Measurements from ENCODE around the gene MYO5B. TPM values are rescaled to one million over a fixed set of nuclear protein-coding genes. Genes with fewer than 3 reads are reported as not detected.

The MYO5B gene
- polyA plus RNA-seq, 1 donor (not counting 4 experiments of a cell fraction or from before 2014, with no cell fraction given): 6.8 TPM

DNA sequence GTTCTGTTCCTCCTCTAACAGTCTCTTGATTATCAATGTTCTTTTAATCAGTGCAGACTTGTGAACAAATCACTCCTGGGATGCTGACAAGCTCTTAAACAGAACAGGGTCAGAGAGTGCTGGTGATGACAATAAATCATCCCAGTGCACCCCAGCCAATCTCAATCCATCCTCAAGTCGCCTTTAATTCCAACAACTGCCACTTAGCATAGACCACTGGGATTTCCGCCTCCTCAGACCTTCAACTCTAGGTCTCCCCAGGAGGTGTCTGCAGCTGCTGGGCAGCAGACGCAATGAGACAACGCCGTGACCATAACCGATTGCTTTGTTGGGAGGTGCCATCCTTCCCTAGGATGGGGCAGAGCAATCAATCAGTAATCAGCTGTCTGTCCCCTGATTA is 197.4 kb downstream of the MYO5B start:
- no peaks in the 10 kb centered on the region for H3K36me3 ChIP-seq (ENCODE audit: control insufficient read depth in 2 of 2, extremely low read depth in 1 of 2, insufficient read depth in 2 of 2, low read length in 2 of 2)
- TF ChIP-seq, protein P1, sequence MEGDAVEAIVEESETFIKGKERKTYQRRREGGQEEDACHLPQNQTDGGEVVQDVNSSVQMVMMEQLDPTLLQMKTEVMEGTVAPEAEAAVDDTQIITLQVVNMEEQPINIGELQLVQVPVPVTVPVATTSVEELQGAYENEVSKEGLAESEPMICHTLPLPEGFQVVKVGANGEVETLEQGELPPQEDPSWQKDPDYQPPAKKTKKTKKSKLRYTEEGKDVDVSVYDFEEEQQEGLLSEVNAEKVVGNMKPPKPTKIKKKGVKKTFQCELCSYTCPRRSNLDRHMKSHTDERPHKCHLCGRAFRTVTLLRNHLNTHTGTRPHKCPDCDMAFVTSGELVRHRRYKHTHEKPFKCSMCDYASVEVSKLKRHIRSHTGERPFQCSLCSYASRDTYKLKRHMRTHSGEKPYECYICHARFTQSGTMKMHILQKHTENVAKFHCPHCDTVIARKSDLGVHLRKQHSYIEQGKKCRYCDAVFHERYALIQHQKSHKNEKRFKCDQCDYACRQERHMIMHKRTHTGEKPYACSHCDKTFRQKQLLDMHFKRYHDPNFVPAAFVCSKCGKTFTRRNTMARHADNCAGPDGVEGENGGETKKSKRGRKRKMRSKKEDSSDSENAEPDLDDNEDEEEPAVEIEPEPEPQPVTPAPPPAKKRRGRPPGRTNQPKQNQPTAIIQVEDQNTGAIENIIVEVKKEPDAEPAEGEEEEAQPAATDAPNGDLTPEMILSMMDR (optimal IDR thresholded peaks at IDR 0.05 in 1 of 3, IDR thresholded peaks at IDR 0.05 in 1 of 3, conservative IDR thresholded peaks at IDR 0.05 in 1 of 3; ENCODE audit: extremely low read depth in 1 of 3, insufficient read depth in 2 of 3, low read length in 3 of 3): no peak
- TF ChIP-seq EZH2 (IDR thresholded peaks at IDR 0.05; ENCODE audit: low read length): no peak
- DNase-seq (ENCODE audit: low read depth, low spot score): no peak
- no peaks in the 10 kb centered on the region for H3K79me2 ChIP-seq (ENCODE audit: control insufficient read depth, insufficient read depth, low read length)
- no peak overlapping the region for H3K4me2 ChIP-seq (ENCODE audit: control insufficient read depth, extremely low read depth, insufficient read depth, low read depth, low read length)
- H3K9me1 ChIP-seq (ENCODE audit: control insufficient read depth, extremely low read depth, insufficient read depth, low read length): no peaks in the 10 kb centered on the region
- FAIRE-seq: no peak
- no peaks in the 10 kb centered on the region for H3K9me3 ChIP-seq (ENCODE audit: control insufficient read depth, low read depth, low read length)
- no peaks in the 10 kb centered on the region for H3K4me1 ChIP-seq (ENCODE audit: control insufficient read depth, extremely low read depth, insufficient read depth, low read length)
- H3K27ac ChIP-seq (ENCODE audit: control insufficient read depth, insufficient read depth, low read length): no peak overlapping the region
- no peak overlapping the region for H2AFZ ChIP-seq (ENCODE audit: control insufficient read depth, low read length)
- no peak overlapping the region for H3K9ac ChIP-seq (ENCODE audit: control insufficient read depth, extremely low read depth, insufficient read depth, low read length)
- H3K4me3 ChIP-seq (ENCODE audit: control insufficient read depth in 2 of 3, extremely low read depth in 1 of 3, insufficient read depth in 2 of 3, low read depth in 1 of 3, low read length in 3 of 3): no peak overlapping the region
- dilution Hi-C loops (cut with MboI; ENCODE audit: extremely low pct_ligation_motif_present, low sequenced_read_pairs): no loop called here
- no peaks in the 10 kb centered on the region for H3K27me3 ChIP-seq (ENCODE audit: control insufficient read depth, extremely low read depth, insufficient read depth, low read length)
- no peaks in the 10 kb centered on the region for H4K20me1 ChIP-seq (ENCODE audit: control insufficient read depth, extremely low read depth, insufficient read depth, low read length)

- no peaks in the 10 kb centered on the region for H3K9me1 ChIP-seq (ENCODE audit: control insufficient read depth, extremely low read depth, insufficient read depth, low read length)
- no peak overlapping the region for H2AFZ ChIP-seq (ENCODE audit: control insufficient read depth, low read length)
- no peaks in the 10 kb centered on the region for H3K9me3 ChIP-seq (ENCODE audit: control insufficient read depth, low read depth, low read length)
- no peaks in the 10 kb centered on the region for H3K4me1 ChIP-seq (ENCODE audit: control insufficient read depth, extremely low read depth, insufficient read depth, low read length)
- no peak for DNase-seq (ENCODE audit: low read depth, low spot score)
- H4K20me1 ChIP-seq (ENCODE audit: control insufficient read depth, extremely low read depth, insufficient read depth, low read length): no peaks in the 10 kb centered on the region
- H3K36me3 ChIP-seq (ENCODE audit: control insufficient read depth in 2 of 2, extremely low read depth in 1 of 2, insufficient read depth in 2 of 2, low read length in 2 of 2): no peaks in the 10 kb centered on the region
- no peaks in the 10 kb centered on the region for H3K27me3 ChIP-seq (ENCODE audit: control insufficient read depth, extremely low read depth, insufficient read depth, low read length)
- no peak overlapping the region for H3K27ac ChIP-seq (ENCODE audit: control insufficient read depth, insufficient read depth, low read length)
- dilution Hi-C loops (cut with MboI; ENCODE audit: extremely low pct_ligation_motif_present, low sequenced_read_pairs): no loop called here
- H3K9ac ChIP-seq (ENCODE audit: control insufficient read depth, extremely low read depth, insufficient read depth, low read length): no peak overlapping the region
- H3K4me3 ChIP-seq (ENCODE audit: control insufficient read depth in 2 of 3, extremely low read depth in 1 of 3, insufficient read depth in 2 of 3, low read depth in 1 of 3, low read length in 3 of 3): no peak overlapping the region
- no peaks in the 10 kb centered on the region for H3K79me2 ChIP-seq (ENCODE audit: control insufficient read depth, insufficient read depth, low read length)
- H3K4me2 ChIP-seq (ENCODE audit: control insufficient read depth, extremely low read depth, insufficient read depth, low read depth, low read length): no peak overlapping the region
- FAIRE-seq: no peak
- TF ChIP-seq, protein P1 (optimal IDR thresholded peaks at IDR 0.05 in 1 of 3, IDR thresholded peaks at IDR 0.05 in 1 of 3, conservative IDR thresholded peaks at IDR 0.05 in 1 of 3; ENCODE audit: extremely low read depth in 1 of 3, insufficient read depth in 2 of 3, low read length in 3 of 3): no peak
- no peak for TF ChIP-seq EZH2 (IDR thresholded peaks at IDR 0.05; ENCODE audit: low read length)
These were observed 200.5 kb downstream of the MYO5B start for GRCh38 chr18:49994410-49994809.

All from keratinocyte (primary cell).